Osteoblast (primary cell): Measurements from ENCODE around the gene AQP1. TPM values are rescaled to one million over a fixed set of nuclear protein-coding genes. Genes with fewer than 3 reads are reported as not detected.

Source experiments
- DNase-seq: peaks from one replicate; pipeline ENCODE4 v3.0.0; 2011; ENCODE audit warnings: low spot score, mixed read lengths; ENCODE audit not compliant: insufficient read length; ENCODE audit errors: missing footprints
- H2AFZ ChIP-seq: 2 replicates; pipeline ENCODE4 v1.6.0; 2011; ENCODE audit warnings: mild to moderate bottlenecking, low read length
- H3K27ac ChIP-seq: 2 replicates; pipeline ENCODE4 v1.5.1; 2011; ENCODE audit warnings: mild to moderate bottlenecking, low read depth, low read length, moderate library complexity
- H3K27me3 ChIP-seq: 2 replicates; pipeline ENCODE4 v1.6.0; 2012; ENCODE audit warnings: mild to moderate bottlenecking, control low read depth, inconsistent platforms, low read length, moderate library complexity; ENCODE audit not compliant: insufficient read depth
- H3K36me3 ChIP-seq: 2 replicates; pipeline ENCODE4 v1.5.1; 2011; ENCODE audit warnings: mild to moderate bottlenecking, low read length, control low read depth, moderate library complexity; ENCODE audit not compliant: insufficient read depth
- H3K4me1 ChIP-seq: 2 replicates; pipeline ENCODE4 v1.5.1; 2011; ENCODE audit warnings: mild to moderate bottlenecking, low read length, control low read depth, moderate library complexity; ENCODE audit not compliant: insufficient read depth
- H3K4me2 ChIP-seq: 2 replicates; pipeline ENCODE4 v1.6.0; 2011; ENCODE audit warnings: mild to moderate bottlenecking, low read length; ENCODE audit not compliant: insufficient read depth
- H3K4me3 ChIP-seq: fragments of 200-600 bp; sonication (generic); 3 replicates; pipeline ENCODE4 v1.5.1; 2012; ENCODE audit warnings: mild to moderate bottlenecking, low read length, inconsistent platforms; ENCODE audit not compliant: insufficient read depth
- H3K79me2 ChIP-seq: 2 replicates; pipeline ENCODE4 v1.6.0; 2012; ENCODE audit warnings: mild to moderate bottlenecking, low read length, control low read depth, inconsistent platforms; ENCODE audit not compliant: insufficient read depth
- H3K9me3 ChIP-seq: 2 replicates; pipeline ENCODE4 v1.5.1; 2011; ENCODE audit warnings: low read depth, low read length, control low read depth
- H4K20me1 ChIP-seq: 2 replicates; pipeline ENCODE4 v1.6.0; 2012; ENCODE audit warnings: mild to moderate bottlenecking, low read length, control low read depth; ENCODE audit not compliant: insufficient read depth
- CTCF ChIP-seq: IDR thresholded peaks from 2 replicates; pipeline ENCODE4 v1.5.1; 2011; ENCODE audit warnings: mild to moderate bottlenecking, low read depth, low read length, moderate library complexity; ENCODE audit errors: extremely low read depth
- total RNA-seq: library from RNA; depleted of rRNA; stranded (reverse); fragments of >200 nt; gene quantifications from 2 replicates; pipeline ENCODE4 v1.2.3, GENCODE V29; 2012

AQP1 gene
- total RNA-seq, 1 donor: 0.72 TPM

- H3K36me3 ChIP-seq: no peaks in the 10 kb centered on the region
- H3K79me2 ChIP-seq: no peaks in the 10 kb centered on the region
- TF ChIP-seq CTCF: no peak
- DNase-seq: no peak
- no peak overlapping the region for H2AFZ ChIP-seq
- H3K4me3 ChIP-seq: no peak overlapping the region
- no peaks in the 10 kb centered on the region for H3K9me3 ChIP-seq
- H3K27me3 ChIP-seq: peaks cover 14% of the 10 kb centered on the region
- H4K20me1 ChIP-seq: no peaks in the 10 kb centered on the region
- peaks cover 5% of the 10 kb centered on the region for H3K4me1 ChIP-seq
- no peak overlapping the region for H3K27ac ChIP-seq
- no peak overlapping the region for H3K4me2 ChIP-seq
These were observed 12.6 kb upstream of the AQP1 start for GRCh38 chr7:30899066-30899465.

GRCh38 chr7:30899630-30900029 is 12.0 kb upstream of the AQP1 start:
- Histone ChIP-seq H3K27me3 (peaks cover 9% of the 10 kb centered on the region), H3K9me3 (no peaks in the 10 kb centered on the region), H3K4me3 (no peak overlapping the region), H3K79me2 (no peaks in the 10 kb centered on the region), H3K27ac (no peak overlapping the region), H2AFZ (no peak overlapping the region), H3K4me2 (no peak overlapping the region), H3K4me1 (peaks cover 5% of the 10 kb centered on the region), H4K20me1 (no peaks in the 10 kb centered on the region), H3K36me3 (no peaks in the 10 kb centered on the region)
- no peak for DNase-seq
- TF ChIP-seq CTCF: no peak

- no peak overlapping the region for H3K4me2 ChIP-seq
- H3K9me3 ChIP-seq: no peaks in the 10 kb centered on the region
- no peak overlapping the region for H3K4me3 ChIP-seq
- peaks cover 9% of the 10 kb centered on the region for H3K27me3 ChIP-seq
- no peak for TF ChIP-seq CTCF
- H3K79me2 ChIP-seq: no peaks in the 10 kb centered on the region
- H3K36me3 ChIP-seq: no peaks in the 10 kb centered on the region
- no peak for DNase-seq
- peaks cover 5% of the 10 kb centered on the region for H3K4me1 ChIP-seq
- no peak overlapping the region for H2AFZ ChIP-seq
- no peaks in the 10 kb centered on the region for H4K20me1 ChIP-seq
- no peak overlapping the region for H3K27ac ChIP-seq
These were observed 11.6 kb upstream of the AQP1 start for GRCh38 chr7:30900053-30900452.

DNA sequence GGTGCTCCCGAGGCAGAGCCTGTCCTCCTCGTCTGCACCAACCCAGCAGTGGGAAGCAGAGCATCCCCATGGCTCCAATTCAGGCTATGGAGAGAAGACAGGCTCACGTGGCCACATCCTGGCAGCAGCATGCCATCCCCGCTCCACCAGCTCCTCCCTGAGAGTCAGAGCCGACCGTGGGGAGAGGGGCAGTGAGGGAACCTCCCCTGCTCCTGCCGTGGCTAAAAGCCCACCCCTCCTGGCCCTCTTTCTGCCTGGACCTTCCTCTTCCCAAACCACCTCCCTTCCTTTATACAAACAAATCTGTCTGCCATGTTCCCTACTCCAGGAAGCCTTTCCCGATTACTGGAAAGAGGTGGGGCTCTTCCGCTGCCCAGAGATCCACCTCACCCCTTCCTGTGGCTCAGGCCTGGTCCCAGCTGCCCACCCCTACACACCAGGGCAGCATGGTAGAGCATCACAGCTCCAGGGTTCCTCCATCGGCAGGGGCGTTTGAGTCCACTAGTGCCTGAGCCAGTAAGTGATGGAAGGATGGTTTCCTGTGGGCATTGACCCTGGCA is 10.8 kb upstream of the AQP1 start:
- H3K4me3 ChIP-seq: no peak overlapping the region
- no peaks in the 10 kb centered on the region for H3K9me3 ChIP-seq
- H3K27me3 ChIP-seq: peaks cover 9% of the 10 kb centered on the region
- no peak overlapping the region for H3K4me2 ChIP-seq
- no peak overlapping the region for H3K27ac ChIP-seq
- H4K20me1 ChIP-seq: no peaks in the 10 kb centered on the region
- no peak overlapping the region for H2AFZ ChIP-seq
- TF ChIP-seq CTCF: no peak
- DNase-seq: no peak
- H3K36me3 ChIP-seq: no peaks in the 10 kb centered on the region
- H3K4me1 ChIP-seq: peaks cover 6% of the 10 kb centered on the region
- H3K79me2 ChIP-seq: no peaks in the 10 kb centered on the region
